Measurements from ENCODE around the gene TRIM4.

Gene TRIM4

DNA sequence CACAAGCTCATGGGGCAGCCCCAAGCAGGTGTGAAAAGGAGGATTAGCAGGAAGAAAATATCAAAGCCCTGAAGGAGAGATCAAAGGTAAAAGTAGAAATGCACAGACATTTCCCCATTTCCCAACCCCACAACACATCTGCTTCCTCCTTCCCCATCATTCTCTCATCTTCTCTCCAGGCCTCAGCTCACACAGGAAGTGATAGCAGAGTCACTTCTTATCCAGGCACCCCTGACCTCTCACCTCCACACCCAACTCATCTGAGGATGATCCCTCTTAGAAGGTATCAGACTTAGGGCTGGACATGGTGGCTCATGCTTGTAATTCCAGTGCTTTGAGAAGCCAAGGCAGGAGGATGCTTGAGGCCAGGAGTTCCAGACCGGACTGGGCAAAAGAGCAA lies 28.3 kb upstream of the TRIM4 start:
- Histone ChIP-seq H2AFZ (ENCODE audit: low read depth, low read length, severe bottlenecking) (no peak overlapping the region), H3K27me3 (ENCODE audit: low read length) (no peaks in the 10 kb centered on the region), H3K4me2 (ENCODE audit: low read depth, low read length, poor library complexity, severe bottlenecking) (no peak overlapping the region), H3K36me3 (ENCODE audit: low read length) (no peaks in the 10 kb centered on the region), H4K20me1 (ENCODE audit: low read depth, low read length) (no peaks in the 10 kb centered on the region), H3K4me3 (ENCODE audit: insufficient read depth, low read length, poor library complexity, severe bottlenecking) (no peak overlapping the region), H3K27ac (ENCODE audit: low read depth, low read length) (no peak overlapping the region), H3K9me3 (ENCODE audit: insufficient read depth, low read length) (no peaks in the 10 kb centered on the region; the same call in 1 of the 2 replicates), H3K79me2 (ENCODE audit: insufficient read depth, low read length) (no peaks in the 10 kb centered on the region), H3F3A (ENCODE audit: insufficient read depth) (no peaks in the 10 kb centered on the region), H3K9ac (ENCODE audit: low read length) (no peak overlapping the region), H3K9me2 (replicated peaks; ENCODE audit: insufficient read depth, low read length) (no peaks in the 10 kb centered on the region)
- no peak for TF ChIP-seq CTCF (IDR thresholded peaks at IDR 0.05; ENCODE audit: insufficient read depth, low read length, poor library complexity, severe bottlenecking)
- no peak for TF ChIP-seq EZH2phosphoT487 (conservative IDR thresholded peaks at IDR 0.05; ENCODE audit: low read length)

- no peaks in the 10 kb centered on the region for H4K20me1 ChIP-seq (ENCODE audit: low read depth, low read length)
- no peaks in the 10 kb centered on the region for H3K79me2 ChIP-seq (ENCODE audit: insufficient read depth, low read length)
- H3K9me2 ChIP-seq (replicated peaks; ENCODE audit: insufficient read depth, low read length) = no peaks in the 10 kb centered on the region
- H3K9ac ChIP-seq (ENCODE audit: low read length) = no peak overlapping the region
- no peak overlapping the region for H3K27ac ChIP-seq (ENCODE audit: low read depth, low read length)
- no peak for TF ChIP-seq EZH2phosphoT487 (conservative IDR thresholded peaks at IDR 0.05; ENCODE audit: low read length)
- TF ChIP-seq CTCF (IDR thresholded peaks at IDR 0.05; ENCODE audit: insufficient read depth, low read length, poor library complexity, severe bottlenecking) = no peak
- H3K4me3 ChIP-seq (ENCODE audit: insufficient read depth, low read length, poor library complexity, severe bottlenecking) = no peak overlapping the region
- no peaks in the 10 kb centered on the region for H3K36me3 ChIP-seq (ENCODE audit: low read length)
- H3F3A ChIP-seq (ENCODE audit: insufficient read depth) = no peaks in the 10 kb centered on the region
- no peaks in the 10 kb centered on the region for H3K27me3 ChIP-seq (ENCODE audit: low read length)
- H2AFZ ChIP-seq (ENCODE audit: low read depth, low read length, severe bottlenecking) = peak overlapping the region; percentile 75
- H3K4me2 ChIP-seq (ENCODE audit: low read depth, low read length, poor library complexity, severe bottlenecking) = peak overlapping the region; percentile 44
- H3K9me3 ChIP-seq (ENCODE audit: insufficient read depth, low read length) = peaks cover under 1% of the 10 kb centered on the region; the same call in 1 of the 2 replicates
Observed at GRCh38 chr7:99944497-99945070, 25.3 kb upstream of the TRIM4 start.

DNA sequence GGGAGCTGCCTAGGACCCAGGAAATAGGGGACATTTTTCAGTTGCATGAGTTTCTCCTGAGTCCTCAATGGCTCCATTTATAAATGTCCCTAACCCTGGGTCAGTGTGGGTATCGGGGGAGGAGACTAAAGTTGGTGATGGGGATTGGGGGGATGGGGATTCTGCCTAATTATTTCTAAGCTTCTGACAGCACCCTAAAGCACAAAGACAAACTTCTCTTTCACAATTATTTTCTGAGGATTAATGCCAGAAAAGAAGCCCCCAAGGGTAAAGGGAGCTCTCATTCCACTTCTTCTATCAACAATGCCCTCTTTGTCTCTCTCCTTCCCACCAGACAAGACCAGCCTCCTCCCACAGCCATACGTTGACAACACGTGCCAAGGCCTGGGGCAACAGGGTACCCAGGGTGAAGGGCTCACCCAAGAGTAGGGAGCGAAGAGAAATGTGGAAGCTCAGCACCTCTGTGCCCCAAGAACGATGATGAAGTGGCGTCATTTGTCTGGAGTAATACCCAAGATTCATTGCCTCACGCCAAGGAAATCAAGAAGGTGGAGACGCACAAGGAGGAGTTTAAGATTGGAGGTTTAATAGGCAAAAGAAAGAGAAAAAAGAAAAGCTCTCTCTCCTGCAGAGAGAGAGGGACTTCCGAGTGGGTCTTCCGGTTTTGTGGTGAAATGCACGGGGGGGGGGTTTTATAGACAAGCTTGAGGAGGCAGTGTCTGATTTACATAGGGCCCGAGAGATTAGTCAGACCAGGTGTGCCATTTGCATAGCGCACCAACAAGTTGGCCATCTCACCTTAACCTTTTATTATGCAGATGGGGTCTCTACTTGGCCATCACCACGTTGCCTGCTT lies 24.5 kb upstream of the TRIM4 start:
- peak overlapping the region; percentile 75 for H2AFZ ChIP-seq (ENCODE audit: low read depth, low read length, severe bottlenecking)
- H3K9me3 ChIP-seq (ENCODE audit: insufficient read depth, low read length) = peaks cover 8% of the 10 kb centered on the region; the same call in 1 of the 2 replicates
- H4K20me1 ChIP-seq (ENCODE audit: low read depth, low read length) = no peaks in the 10 kb centered on the region
- TF ChIP-seq EZH2phosphoT487 (conservative IDR thresholded peaks at IDR 0.05; ENCODE audit: low read length) (no peak), CTCF (IDR thresholded peaks at IDR 0.05; ENCODE audit: insufficient read depth, low read length, poor library complexity, severe bottlenecking) (no peak)
- H3K36me3 ChIP-seq (ENCODE audit: low read length) = no peaks in the 10 kb centered on the region
- no peaks in the 10 kb centered on the region for H3K9me2 ChIP-seq (replicated peaks; ENCODE audit: insufficient read depth, low read length)
- no peaks in the 10 kb centered on the region for H3F3A ChIP-seq (ENCODE audit: insufficient read depth)
- no peak overlapping the region for H3K9ac ChIP-seq (ENCODE audit: low read length)
- 0 out of 2 replicates have a peak, but pooled peaks cover 3% of the 10 kb centered on the region for H3K27me3 ChIP-seq (ENCODE audit: low read length)
- no peaks in the 10 kb centered on the region for H3K79me2 ChIP-seq (ENCODE audit: insufficient read depth, low read length)
- peak overlapping the region; percentile 11 for H3K4me3 ChIP-seq (ENCODE audit: insufficient read depth, low read length, poor library complexity, severe bottlenecking)
- no peak overlapping the region for H3K27ac ChIP-seq (ENCODE audit: low read depth, low read length)
- peak overlapping the region; percentile 44 for H3K4me2 ChIP-seq (ENCODE audit: low read depth, low read length, poor library complexity, severe bottlenecking)
